Measurements from ENCODE around the gene RHO. TPM values are rescaled to one million over a fixed set of nuclear protein-coding genes. Genes with fewer than 3 reads are reported as not detected.

RHO gene
- 1.1 TPM in 1 of 2 replicates, not detected in the other for polyA plus RNA-seq

DNA sequence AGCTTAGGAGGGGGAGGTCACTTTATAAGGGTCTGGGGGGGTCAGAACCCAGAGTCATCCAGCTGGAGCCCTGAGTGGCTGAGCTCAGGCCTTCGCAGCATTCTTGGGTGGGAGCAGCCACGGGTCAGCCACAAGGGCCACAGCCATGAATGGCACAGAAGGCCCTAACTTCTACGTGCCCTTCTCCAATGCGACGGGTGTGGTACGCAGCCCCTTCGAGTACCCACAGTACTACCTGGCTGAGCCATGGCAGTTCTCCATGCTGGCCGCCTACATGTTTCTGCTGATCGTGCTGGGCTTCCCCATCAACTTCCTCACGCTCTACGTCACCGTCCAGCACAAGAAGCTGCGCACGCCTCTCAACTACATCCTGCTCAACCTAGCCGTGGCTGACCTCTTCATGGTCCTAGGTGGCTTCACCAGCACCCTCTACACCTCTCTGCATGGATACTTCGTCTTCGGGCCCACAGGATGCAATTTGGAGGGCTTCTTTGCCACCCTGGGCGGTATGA, at the start of gene RHO:
Gene RHO, plus strand, starts transcription at position 51 of the 512 bp plus-strand sequence. Its CDS starts 95 bp downstream, at position 146.

DNA sequence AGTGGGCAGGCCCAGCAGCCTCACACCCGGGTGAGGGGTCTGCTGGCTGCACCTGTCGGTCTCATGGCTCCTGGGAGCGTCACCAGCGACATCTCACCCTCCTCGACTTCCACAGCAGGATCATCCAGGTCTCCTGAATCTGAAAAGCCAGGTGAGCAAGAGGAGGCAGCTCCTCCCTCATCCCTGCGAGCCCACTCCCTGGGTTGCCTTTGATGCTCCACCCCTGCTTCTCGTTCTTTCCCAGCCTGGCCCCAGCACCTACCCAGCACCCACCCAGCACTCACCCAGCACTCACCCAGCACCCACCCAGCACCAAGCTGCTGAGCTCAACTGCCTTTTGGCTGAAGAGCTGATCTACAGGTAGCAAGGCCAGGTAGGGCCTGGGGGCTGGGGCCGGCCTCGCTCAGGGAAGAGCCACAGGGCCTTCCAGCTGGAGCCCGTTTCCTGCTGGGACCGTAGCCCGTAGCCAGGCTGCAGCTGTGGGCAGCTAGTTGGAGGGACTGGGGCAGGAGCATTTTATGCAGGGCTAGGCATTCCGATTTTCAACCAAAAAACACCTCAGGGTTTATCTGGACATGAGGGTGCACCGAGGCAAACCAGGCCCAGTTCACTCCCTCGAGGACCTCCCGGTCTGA, 14.8 kb downstream of the RHO start, which contains the start of gene H1-8:
Gene H1-8, plus strand, starts transcription at position 20 of the 635 bp plus-strand sequence. Its CDS starts 44 bp downstream, at position 64.

Other genes starting within 250 kb of the RHO start
- gene HMCES, start 249.8 kb upstream of the RHO start, polyA plus RNA-seq, result 15.3 and 15.6 TPM in 2 replicates
- gene EFCAB12, start 100.0 kb upstream of the RHO start, polyA plus RNA-seq, result 0.76 TPM in 1 of 2 replicates, not detected in the other
- 16.2 and 17.7 TPM in 2 replicates for gene MBD4, start 88.7 kb upstream of the RHO start, polyA plus RNA-seq
- 10.4 and 20.5 TPM in 2 replicates for gene IFT122, start 88.4 kb upstream of the RHO start, polyA plus RNA-seq
- gene H1-8, start 14.5 kb downstream of the RHO start, polyA plus RNA-seq, result not detected in 2 replicates
- 0.67 and 0.83 TPM in 2 replicates for gene PLXND1, start 78.0 kb downstream of the RHO start, polyA plus RNA-seq

Data from Purkinje cell (primary cell).